GM12891 (cell line): ENCODE results near the gene PLA2G2A.
"Not testable (repeated sequence)": the region's sequence is repeated elsewhere in the genome, so short reads cannot be mapped to it uniquely, and the experiment has no call there.

Experiments used
- DNase-seq: peaks from one replicate; pipeline ENCODE4 v3.0.0; 2011; ENCODE audit warnings: low spot score; ENCODE audit not compliant: insufficient read length
- FAIRE-seq: peaks from 2 replicates; lab custom pipeline; 2011; peaks lifted over from hg19 to GRCh38; lab: Jason Lieb, UNC
- PAX5 ChIP-seq: IDR thresholded peaks from 2 replicates; pipeline ENCODE4 v1.6.1; 2011; ENCODE audit warnings: low read length, moderate library complexity, mild to moderate bottlenecking; ENCODE audit not compliant: insufficient read depth, severe bottlenecking
- POLR2A ChIP-seq: IDR thresholded peaks from 2 replicates; pipeline ENCODE4 v1.6.1; 2011; ENCODE audit warnings: low read depth, low read length, control low read depth
- POLR2AphosphoS5 ChIP-seq: IDR thresholded peaks from 2 replicates; pipeline ENCODE4 v1.6.1; 2011; ENCODE audit warnings: low read depth, low read length, control low read depth
- POU2F2 ChIP-seq: IDR thresholded peaks from 2 replicates; pipeline ENCODE4 v1.6.1; 2011; ENCODE audit warnings: low read depth, mild to moderate bottlenecking, control low read depth, low read length, moderate library complexity
- SPI1 ChIP-seq: IDR thresholded peaks from 2 replicates; pipeline ENCODE4 v1.6.1; 2011; ENCODE audit warnings: low read depth, low read length, control low read depth
- TAF1 ChIP-seq: IDR thresholded peaks from 2 replicates; pipeline ENCODE4 v1.6.1; 2011; ENCODE audit warnings: low read depth, low read length, control low read depth

PLA2G2A gene

DNA sequence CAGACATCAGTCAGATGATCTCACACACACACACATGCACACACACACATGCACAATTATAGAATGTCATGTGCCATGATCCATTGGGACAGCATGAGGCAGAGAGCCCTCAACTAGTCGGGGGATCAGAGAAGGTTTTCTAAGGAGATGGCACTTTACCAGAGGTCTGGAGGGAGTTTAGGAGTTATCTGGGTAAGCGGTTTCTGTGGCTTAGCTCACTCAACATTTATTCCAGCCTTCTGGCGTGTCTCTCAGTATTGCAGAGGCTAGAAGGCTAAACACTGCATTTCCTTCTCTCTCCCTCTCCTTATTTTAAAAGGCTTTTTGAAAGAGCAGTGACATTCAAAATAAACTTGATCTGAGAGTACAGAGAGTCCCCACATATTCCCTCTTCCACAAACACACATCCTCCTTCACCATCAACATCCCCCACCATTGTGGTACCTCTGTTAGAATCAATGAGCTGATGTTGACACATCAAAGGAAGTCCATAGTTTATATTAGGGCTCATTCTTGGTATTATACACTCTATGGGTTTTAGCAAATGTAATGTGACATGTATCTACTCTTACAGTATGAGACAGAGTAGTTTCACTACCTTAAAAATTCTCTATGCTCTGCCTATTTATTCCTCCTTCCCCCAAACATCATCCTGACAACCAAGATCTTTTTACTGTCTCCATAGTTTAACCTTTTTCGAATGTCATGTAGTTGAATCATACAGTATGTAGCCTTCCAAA is 9.0 kb upstream of the PLA2G2A start:
- FAIRE-seq (no peak), DNase-seq (no peak)
- TF ChIP-seq POU2F2, result no peak
- TF ChIP-seq SPI1, result peak; percentile 38; the same call in 1 of the 2 replicates
- no peak for TF ChIP-seq POLR2A
- no peak for TF ChIP-seq TAF1
- TF ChIP-seq POLR2AphosphoS5, result no peak
- no peak for TF ChIP-seq PAX5

DNA sequence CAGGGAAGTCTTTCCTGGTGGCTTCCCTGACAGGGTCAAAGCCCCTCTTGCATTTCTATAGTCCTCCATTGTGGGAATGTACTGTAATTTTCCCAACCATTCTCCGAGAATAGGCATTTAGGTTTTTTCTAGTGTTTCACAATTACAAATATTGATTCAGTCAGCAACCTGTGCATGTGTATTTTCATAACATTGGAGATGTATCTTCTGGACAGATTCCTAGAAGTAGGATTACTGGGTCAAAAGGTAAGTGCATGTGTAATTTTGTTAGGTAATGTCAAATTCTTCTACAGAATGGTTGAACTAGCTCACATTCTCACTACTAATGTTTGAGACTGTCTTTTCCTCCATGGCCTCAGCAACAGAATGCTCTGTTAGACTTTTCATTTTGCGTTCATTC is 8.3 kb upstream of the PLA2G2A start:
- FAIRE-seq (no peak), DNase-seq (no peak)
- no peak for TF ChIP-seq POLR2A
- TF ChIP-seq PAX5, result no peak
- TF ChIP-seq TAF1, result no peak

DNA sequence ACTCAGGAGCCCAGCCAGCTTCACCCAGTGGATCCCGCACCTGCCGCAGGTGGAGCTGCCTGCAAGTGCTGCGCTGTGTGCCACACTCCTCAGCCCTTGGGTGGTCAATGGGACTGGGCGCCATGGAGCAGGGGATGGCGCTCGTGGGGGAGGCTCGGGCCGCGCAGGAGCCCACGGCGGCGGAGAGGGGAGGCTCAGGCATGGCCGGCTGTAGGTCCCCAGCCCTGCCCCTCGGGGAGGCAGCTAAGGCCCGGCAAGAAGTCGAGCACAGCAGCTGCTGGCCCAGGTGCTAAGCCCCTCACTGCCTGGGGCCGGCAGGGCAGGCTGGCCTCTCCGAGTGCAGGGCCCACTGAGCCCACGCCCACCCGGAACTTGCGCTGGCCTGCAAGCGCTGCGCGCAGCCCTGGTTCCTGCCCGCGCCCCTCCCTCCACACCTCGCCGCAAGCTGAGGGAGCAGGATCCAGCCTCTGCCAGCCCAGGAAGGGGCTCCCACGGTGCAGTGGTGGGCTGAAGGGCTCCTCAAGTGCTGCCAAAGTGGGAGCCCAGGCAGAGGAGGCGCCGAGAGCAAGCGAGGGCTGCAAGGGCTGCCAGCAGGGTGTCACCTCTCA is 5.1 kb upstream of the PLA2G2A start:
- FAIRE-seq, DNase-seq: not testable (repeated sequence)

DNA sequence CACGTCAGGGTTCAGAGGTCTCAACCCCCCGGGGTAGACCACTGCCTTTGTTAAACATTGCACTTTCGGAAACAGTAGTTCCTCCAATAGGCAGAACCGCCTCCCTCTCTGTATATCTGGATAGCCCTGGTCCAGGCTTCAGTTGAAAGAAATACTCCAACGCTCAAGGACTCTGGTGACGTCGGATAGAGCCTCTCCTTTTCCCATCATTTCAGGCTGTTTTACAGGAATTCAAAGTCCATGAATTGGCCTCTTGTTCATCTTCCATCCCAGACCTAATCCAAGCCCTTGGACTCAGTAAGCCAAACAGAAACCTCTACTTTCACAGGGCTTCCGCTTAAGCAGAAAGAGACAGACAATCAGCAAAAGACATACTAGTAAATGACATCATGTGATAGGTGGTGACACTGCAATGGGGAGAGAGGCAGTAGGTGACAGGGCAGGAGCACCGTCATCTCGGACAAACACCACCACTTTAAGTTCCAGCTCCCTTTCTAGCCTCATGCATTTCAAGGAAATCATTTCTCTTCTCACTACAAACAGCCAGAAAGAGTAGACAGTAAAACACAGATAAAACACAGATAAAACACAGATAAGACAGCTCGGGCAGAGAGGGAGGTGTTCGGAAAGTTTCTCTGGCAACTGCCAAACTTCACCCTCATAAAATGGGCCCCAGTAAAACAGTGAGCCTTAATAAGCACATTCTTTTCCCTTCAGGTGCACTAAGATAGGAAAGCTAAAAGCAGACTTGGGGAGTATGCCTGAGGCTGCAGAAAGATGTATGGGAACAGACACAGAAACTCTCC is 2.3 kb upstream of the PLA2G2A start:
- FAIRE-seq, result no peak
- DNase-seq, result no peak

DNA sequence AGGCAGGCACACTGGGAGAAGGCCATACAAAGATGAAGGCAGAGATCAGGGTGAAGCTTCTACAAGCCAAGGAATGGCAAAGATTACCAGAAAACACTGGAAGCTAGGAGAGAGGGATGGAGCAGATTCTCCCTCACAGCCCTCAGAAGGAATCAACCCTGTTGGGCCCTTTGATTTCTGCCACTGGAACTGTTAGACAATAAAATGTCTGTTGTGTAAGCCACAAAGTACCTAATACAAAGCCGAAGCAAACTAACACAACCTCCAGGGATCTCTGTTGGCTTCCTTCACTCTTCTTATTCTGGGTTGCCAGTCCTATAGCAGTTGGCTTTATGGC is 1.7 kb upstream of the PLA2G2A start:
- no peak for FAIRE-seq
- TF ChIP-seq TAF1, result no peak
- no peak for TF ChIP-seq PAX5
- no peak for TF ChIP-seq SPI1
- no peak for TF ChIP-seq POLR2A
- no peak for TF ChIP-seq POLR2AphosphoS5
- TF ChIP-seq POU2F2, result no peak
- DNase-seq, result no peak

More for the DNA sequence above, 2.3 kb upstream of the PLA2G2A start:
- no peak for TF ChIP-seq POU2F2
- TF ChIP-seq SPI1, result no peak

DNA sequence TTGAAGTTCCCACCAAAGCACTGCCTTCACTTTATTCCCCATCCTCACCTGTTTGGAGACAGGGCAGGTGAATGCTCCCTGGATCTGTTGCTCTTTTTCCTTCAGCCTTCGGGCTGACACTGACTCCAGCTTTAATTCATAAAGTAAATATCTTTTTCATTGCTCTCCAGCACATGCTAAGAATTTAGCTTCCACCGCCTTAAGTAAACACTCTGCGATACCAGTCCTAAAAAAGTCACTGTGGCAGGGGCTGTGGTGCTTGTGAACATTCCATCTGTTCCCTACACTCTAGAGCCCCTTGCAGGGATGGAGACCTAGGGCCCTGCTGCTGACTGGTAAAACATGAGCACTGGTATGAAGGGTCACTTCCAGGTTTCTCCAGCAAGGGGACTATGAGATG is 896 bp upstream of the PLA2G2A start:
- FAIRE-seq, result no peak
- no peak for TF ChIP-seq TAF1
- TF ChIP-seq POU2F2, result no peak
- TF ChIP-seq POLR2AphosphoS5, result no peak
- no peak for TF ChIP-seq SPI1
- no peak for TF ChIP-seq PAX5
- no peak for TF ChIP-seq POLR2A
- no peak for DNase-seq

DNA sequence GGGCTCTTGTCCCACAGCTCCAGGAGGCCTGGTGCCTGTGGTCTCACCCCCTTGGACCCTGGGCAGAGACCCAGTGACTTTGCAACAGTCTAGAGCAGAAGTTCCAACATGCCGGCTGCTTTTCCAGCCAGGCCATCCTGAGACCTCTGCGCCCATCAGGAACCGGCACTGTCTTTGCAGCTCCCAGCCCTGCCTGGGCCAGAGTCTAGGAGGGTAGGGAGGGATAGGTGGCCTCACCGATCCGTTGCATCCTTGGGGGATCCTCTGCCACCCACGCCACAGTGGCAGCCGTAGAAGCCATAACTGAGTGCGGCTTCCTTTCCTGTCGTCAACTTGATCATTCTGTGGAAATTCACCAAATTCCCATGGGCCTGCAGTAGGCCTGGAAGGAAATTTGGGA is 1.3 kb downstream of the PLA2G2A start:
- no peak for TF ChIP-seq POU2F2
- FAIRE-seq (no peak), DNase-seq (no peak)

DNA sequence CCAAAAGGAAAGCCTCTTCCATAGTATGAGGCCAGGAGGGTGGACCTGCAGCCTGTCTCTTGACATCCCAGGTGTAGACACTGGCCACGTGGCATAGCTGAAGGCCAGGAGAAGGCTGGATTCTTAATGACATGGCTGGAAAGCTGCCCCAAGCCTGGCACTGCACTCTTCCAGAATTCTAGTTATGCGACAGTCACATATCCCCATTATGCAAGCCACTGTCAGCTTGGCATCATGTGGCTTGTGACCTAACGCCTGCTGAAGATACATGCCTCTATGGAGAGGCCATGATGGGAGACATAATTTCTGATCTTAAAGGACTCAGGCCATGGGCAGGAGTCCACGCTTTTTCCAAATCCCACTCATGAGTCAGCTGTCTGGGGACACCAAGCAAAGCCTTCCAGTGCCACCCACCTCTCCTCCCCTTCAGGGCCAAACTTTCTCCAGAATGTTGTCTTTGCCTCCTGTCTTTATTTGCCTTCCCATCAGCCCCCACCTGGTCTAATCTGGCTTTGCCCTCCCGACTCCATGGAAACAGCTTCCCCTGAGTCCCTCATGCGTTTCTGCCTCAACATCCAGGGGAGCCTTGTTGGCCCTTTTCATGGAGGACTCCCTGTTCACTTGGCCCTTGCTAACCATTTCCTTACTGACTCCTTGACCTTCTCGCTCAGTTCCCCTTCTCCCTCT is 3.0 kb downstream of the PLA2G2A start:
- FAIRE-seq (no peak), DNase-seq (no peak)
- no peak for TF ChIP-seq SPI1
- no peak for TF ChIP-seq POLR2AphosphoS5
- TF ChIP-seq TAF1, result no peak
- no peak for TF ChIP-seq PAX5
- no peak for TF ChIP-seq POU2F2
- no peak for TF ChIP-seq POLR2A

DNA sequence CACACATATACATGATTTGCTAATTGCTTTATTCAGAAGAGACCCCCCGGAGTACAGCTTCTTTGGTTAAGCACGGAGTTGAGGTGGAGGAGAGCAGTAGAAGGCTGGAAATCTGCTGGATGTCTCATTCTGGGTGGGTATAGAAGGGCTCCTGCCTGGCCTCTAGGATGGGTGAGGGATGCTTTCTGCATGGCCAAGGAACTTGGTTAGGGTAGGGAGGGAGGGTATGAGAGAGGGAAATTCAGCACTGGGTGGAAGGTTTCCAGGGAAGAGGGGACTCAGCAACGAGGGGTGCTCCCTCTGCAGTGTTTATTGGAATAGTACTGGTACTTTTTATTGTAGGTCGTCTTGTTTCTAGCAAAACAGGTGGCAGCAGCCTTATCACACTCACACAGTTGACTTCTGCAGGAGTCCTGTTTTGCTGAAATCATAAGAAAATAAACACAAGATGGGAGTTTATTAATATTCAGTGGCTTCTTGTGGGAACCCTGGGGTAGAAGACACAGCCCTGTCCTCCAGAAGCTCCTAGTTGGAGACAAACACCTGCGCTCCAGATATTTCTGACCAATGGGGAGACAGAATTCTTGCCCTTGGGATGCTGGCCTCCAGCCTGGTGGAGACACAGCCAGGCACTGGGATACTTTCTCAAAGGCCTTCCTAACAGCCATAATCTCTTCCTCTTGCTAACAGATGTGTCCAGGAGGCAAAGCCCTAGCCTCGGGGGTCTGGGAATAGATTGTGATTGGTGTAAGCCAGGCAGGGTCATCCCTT is 3.8 kb downstream of the PLA2G2A start:
- DNase-seq (no peak), FAIRE-seq (no peak)
- TF ChIP-seq SPI1 (no peak), TAF1 (no peak), POLR2AphosphoS5 (no peak), POLR2A (no peak), POU2F2 (no peak), PAX5 (no peak)

DNA sequence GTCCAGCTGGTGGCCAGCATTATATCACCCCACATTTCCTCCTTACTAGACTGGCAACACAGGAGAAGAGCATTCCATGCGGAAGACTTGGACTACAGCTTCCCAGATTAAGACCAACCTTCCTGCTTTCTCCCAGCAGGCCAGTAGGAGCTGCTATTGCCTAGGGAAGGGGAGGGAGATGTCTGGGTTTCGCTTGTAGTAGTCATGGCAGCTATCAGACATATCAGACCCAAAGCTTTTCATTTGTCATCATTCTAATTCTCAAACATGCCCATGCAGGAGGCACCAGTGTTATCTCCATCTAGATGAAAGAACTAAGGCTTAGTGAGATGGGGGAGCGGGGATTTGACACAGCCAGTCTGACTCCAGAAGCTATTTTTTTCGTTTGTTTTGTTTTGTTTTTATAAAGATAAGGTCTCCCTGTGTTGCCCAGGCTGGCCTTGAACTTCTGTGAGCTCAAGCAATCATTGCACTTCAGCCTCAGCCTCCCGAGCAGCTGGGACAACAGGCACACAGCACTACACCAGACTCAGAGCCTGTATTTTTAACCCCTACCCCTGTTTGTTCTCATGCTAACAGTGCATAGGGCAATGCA is 4.5 kb downstream of the PLA2G2A start:
- no peak for TF ChIP-seq POU2F2
- TF ChIP-seq POLR2AphosphoS5, result no peak
- TF ChIP-seq POLR2A, result no peak
- no peak for TF ChIP-seq SPI1
- TF ChIP-seq PAX5, result no peak
- TF ChIP-seq TAF1, result no peak
- DNase-seq, result peak; percentile 23
- peak; percentile 50 for FAIRE-seq
